Vagina (tissue), 2 donors: Measurements from ENCODE around the gene FHIT.

ENCODE experiments used
- CTCF ChIP-seq, 3 experiments: fragments of 450-650 bp in 2 of 3; fragments of 200-600 bp in 1 of 3; sonication (generic) in 1 of 3; IDR thresholded peaks; one replicate each; pipeline ENCODE4 v1.5.1; 2017 to 2019; ENCODE audit warnings: antibody characterized with exemption in 3 of 3, mild to moderate bottlenecking in 2 of 3, moderate library complexity in 2 of 3
- POLR2A ChIP-seq, 2 donors: fragments of 450-650 bp; IDR thresholded peaks; one replicate each; pipeline ENCODE4 v1.6.1; 2017; ENCODE audit warnings: antibody characterized with exemption in 2 of 2, mild to moderate bottlenecking in 2 of 2, moderate library complexity in 2 of 2
- POLR2AphosphoS5 ChIP-seq, 2 donors: sonication (generic); formaldehyde crosslinking; IDR thresholded peaks; one replicate each; pipeline ENCODE4 v1.9.0; 2017; ENCODE audit warnings: antibody characterized with exemption in 2 of 2, mild to moderate bottlenecking in 2 of 2, low read depth in 1 of 2; ENCODE audit not compliant: insufficient read depth in 1 of 2

DNA sequence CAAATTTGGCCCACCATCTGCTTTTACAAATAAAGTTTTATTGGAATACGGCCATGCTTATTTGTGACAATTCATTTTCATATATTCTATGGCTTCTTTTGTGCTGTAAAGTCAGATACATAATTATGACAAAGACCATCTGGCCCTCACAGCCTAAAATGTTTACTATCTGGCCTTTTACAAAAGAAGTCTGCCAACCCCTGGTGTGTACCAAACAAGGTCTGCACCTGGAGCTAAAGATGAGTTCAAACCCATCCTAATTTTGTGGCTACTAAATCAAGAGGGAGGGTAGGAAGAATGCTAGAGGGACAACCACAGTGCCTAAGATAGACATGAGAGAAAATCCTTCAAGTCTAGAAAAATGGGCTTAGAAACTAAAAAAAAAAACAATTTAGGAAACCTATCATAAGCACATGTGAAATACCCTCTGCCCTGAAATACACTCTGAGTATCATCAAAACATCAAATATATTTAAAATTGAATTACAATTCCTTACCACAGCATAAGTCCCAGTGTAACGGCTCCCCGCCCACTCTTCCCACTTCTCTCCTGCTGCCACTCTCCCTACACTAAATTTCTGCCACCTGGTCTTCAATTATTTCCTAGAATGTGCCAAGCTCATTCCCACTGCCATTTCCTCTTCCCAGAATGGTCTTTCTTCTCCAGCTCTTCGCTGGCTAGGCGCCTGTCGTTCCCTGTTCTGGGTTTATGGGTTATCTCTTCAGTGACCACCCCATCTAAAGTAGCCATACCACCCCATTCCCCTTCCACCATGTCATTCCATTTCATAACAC lies 1250.7 kb downstream of the FHIT start:
- no peak for TF ChIP-seq CTCF (IDR thresholded peaks at IDR 0.05)
- TF ChIP-seq POLR2A (IDR thresholded peaks at IDR 0.05) = no peak
- no peak for TF ChIP-seq POLR2AphosphoS5 (IDR thresholded peaks at IDR 0.05; ENCODE audit: insufficient read depth in 1 of 2, low read depth in 1 of 2)
